ENCODE data around the gene HACL1.

- no peak for TF ChIP-seq POLR2A (IDR thresholded peaks at IDR 0.05)
- TF ChIP-seq EP300 (IDR thresholded peaks at IDR 0.05) = no peak
- TF ChIP-seq CTCF (IDR thresholded peaks at IDR 0.05) = no peak
Measured at GRCh38 chr3:15595955-15596354, 5.4 kb downstream of the HACL1 start.
